H1 (cell line): ENCODE results near the gene AFF4.

Experiments
- CHD7 ChIP-seq: fragments of 300-600 bp; sonication (generic); IDR thresholded peaks from 2 replicates; pipeline ENCODE4 v1.7.1; 2012; ENCODE audit warnings: low read length, moderate library complexity, mild to moderate bottlenecking, inconsistent platforms; ENCODE audit not compliant: insufficient replicate concordance
- POLR2A ChIP-seq, 2 experiments: IDR thresholded peaks; 1 replicate in 1 of 2; 2 replicates in 1 of 2; pipeline ENCODE4 v1.6.1; 2011; ENCODE audit warnings: low read depth in 2 of 2, low read length in 2 of 2, mild to moderate bottlenecking in 2 of 2; ENCODE audit errors: control extremely low read depth in 1 of 2
- SIN3A ChIP-seq, 2 experiments: IDR thresholded peaks in 1 of 2; conservative IDR thresholded peaks in 1 of 2; 2 replicates each; pipeline ENCODE4 v1.6.1; 2011 to 2012; ENCODE audit warnings: low read length in 2 of 2, improper control_type of control experiment in 1 of 2, low read depth in 1 of 2, mild to moderate bottlenecking in 1 of 2

- TF ChIP-seq POLR2A (IDR thresholded peaks at IDR 0.05; ENCODE audit: control extremely low read depth in 1 of 2, low read depth in 2 of 2, low read length in 2 of 2) (no peak), SIN3A (conservative IDR thresholded peaks at IDR 0.05 in 1 of 2, IDR thresholded peaks at IDR 0.05 in 1 of 2; ENCODE audit: low read depth in 1 of 2, low read length in 2 of 2) (no peak), CHD7 (no peak)
Measured at GRCh38 chr5:132856011-132856410, 107.4 kb downstream of the AFF4 start.
